Raji (cell line): Measurements from ENCODE around the gene VTCN1.

Experiments
- POLR2A ChIP-seq: IDR thresholded peaks from 2 replicates; pipeline ENCODE4 v1.6.1; 2011; ENCODE audit warnings: low read depth, low read length, control low read depth; ENCODE audit not compliant: insufficient read depth

VTCN1 gene

GRCh38 chr1:117225931-117226330, 15.2 kb upstream of the VTCN1 start:
- TF ChIP-seq POLR2A: no peak

GRCh38 chr1:117216718-117217117, 6.0 kb upstream of the VTCN1 start:
- TF ChIP-seq POLR2A: no peak

GRCh38 chr1:117215733-117216462, 5.2 kb upstream of the VTCN1 start:
- TF ChIP-seq POLR2A: no peak

- TF ChIP-seq POLR2A: no peak
These were observed 4.3 kb upstream of the VTCN1 start for GRCh38 chr1:117215019-117215418.

GRCh38 chr1:117213046-117213445, 2.3 kb upstream of the VTCN1 start:
- TF ChIP-seq POLR2A: no peak

GRCh38 chr1:117210386-117210785, 341 bp downstream of the VTCN1 start:
- no peak for TF ChIP-seq POLR2A

GRCh38 chr1:117209094-117209493, 1.6 kb downstream of the VTCN1 start:
- TF ChIP-seq POLR2A: no peak

- TF ChIP-seq POLR2A: no peak
These were observed 2.1 kb downstream of the VTCN1 start for GRCh38 chr1:117208580-117208979.

GRCh38 chr1:117205368-117205767, 5.4 kb downstream of the VTCN1 start:
- TF ChIP-seq POLR2A: no peak

GRCh38 chr1:117201808-117202207, 8.9 kb downstream of the VTCN1 start:
- TF ChIP-seq POLR2A: no peak

- TF ChIP-seq POLR2A: no peak
These were observed 12.6 kb downstream of the VTCN1 start for GRCh38 chr1:117198097-117198496.

- TF ChIP-seq POLR2A: no peak
These were observed 21.0 kb downstream of the VTCN1 start for GRCh38 chr1:117189726-117190125.

- no peak for TF ChIP-seq POLR2A
These were observed 21.8 kb downstream of the VTCN1 start for GRCh38 chr1:117188816-117189437.

- TF ChIP-seq POLR2A: no peak
These were observed 22.4 kb downstream of the VTCN1 start for GRCh38 chr1:117188170-117188815.

GRCh38 chr1:117183112-117183511, 27.6 kb downstream of the VTCN1 start:
- TF ChIP-seq POLR2A: no peak

GRCh38 chr1:117182319-117182718, 28.4 kb downstream of the VTCN1 start:
- no peak for TF ChIP-seq POLR2A
